WI38 (cell line): ENCODE measurements around the gene C1orf35.
A peak's percentile ranks its signal among the peaks of the same experiment; 100 is the strongest.

Experiments used
- H3K4me3 ChIP-seq: 2 replicates; pipeline ENCODE4 v1.5.1; 2011; ENCODE audit warnings: low read depth, mild to moderate bottlenecking, control low read depth, low read length
- TF ChIP-seq, protein P1 (sequence below): IDR thresholded peaks from 2 replicates; pipeline ENCODE4 v1.5.1; 2012; ENCODE audit warnings: low read depth, mild to moderate bottlenecking, control low read depth, low read length

C1orf35 gene

DNA sequence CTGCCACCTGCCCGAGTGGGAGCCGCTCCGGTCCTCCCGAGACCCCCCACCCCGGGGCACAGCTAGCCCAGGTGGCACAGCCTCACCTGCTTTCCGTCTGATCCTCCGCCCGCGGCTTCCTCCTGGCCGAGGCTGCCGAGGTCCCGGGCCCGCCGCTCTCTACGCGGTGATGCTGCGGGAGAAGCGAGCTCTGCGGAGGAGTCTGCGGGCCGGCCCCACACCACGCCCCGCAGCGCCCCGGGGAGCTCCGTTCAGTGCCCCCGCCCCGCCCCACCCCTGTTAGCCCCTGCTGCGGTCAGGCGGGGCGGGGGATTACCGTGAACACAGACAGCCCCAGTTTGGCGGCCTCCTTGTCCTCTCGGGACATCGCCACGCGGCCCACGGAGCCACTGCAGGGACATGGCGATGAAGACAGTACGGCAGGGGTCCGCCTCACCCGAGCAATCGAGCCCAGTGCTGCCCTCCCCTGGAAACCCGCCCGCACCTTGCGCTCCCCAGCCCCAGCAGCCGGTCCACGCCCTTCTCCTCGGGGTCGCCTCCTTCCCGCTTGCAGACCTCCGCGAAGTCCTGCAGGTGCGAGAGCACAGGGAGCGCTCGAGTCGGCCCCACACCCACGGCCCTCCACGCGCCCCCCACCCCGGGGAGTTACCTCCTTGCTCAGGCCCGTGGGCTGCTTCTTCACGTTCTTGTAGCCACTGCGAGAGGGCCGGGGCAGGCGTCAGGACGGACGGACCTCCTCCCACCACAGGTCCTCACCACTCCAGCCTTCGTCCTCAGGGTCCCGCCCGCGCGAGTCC lies 933 bp downstream of the C1orf35 start:
- TF ChIP-seq, protein P1, sequence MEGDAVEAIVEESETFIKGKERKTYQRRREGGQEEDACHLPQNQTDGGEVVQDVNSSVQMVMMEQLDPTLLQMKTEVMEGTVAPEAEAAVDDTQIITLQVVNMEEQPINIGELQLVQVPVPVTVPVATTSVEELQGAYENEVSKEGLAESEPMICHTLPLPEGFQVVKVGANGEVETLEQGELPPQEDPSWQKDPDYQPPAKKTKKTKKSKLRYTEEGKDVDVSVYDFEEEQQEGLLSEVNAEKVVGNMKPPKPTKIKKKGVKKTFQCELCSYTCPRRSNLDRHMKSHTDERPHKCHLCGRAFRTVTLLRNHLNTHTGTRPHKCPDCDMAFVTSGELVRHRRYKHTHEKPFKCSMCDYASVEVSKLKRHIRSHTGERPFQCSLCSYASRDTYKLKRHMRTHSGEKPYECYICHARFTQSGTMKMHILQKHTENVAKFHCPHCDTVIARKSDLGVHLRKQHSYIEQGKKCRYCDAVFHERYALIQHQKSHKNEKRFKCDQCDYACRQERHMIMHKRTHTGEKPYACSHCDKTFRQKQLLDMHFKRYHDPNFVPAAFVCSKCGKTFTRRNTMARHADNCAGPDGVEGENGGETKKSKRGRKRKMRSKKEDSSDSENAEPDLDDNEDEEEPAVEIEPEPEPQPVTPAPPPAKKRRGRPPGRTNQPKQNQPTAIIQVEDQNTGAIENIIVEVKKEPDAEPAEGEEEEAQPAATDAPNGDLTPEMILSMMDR, result no peak
- peak overlapping the region; percentile 82 for H3K4me3 ChIP-seq

DNA sequence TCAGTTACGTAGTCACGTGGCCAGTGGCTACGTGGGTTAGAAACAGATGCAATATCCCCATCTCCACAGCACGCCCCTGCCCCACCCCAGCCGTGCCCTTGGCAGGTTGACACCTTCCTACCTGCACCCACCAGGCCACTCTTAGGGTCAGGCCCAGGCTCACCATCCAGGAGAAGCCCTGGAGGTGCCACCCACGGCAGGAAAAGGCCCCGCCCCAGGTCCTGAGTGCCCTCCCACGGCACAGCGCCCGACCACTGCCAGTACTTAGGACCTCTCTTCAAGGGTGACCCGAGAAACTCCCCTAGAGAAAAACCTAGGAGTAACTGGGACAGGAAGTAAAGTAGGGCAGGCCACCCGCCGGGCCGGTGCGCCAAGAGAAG lies 1.5 kb downstream of the C1orf35 start:
- H3K4me3 ChIP-seq, result peak overlapping the region; percentile 82
- TF ChIP-seq, protein P1, result no peak

GRCh38 chr1:228100822-228101613 lies 2.1 kb downstream of the C1orf35 start:
- TF ChIP-seq, protein P1, result no peak
- no peak overlapping the region for H3K4me3 ChIP-seq

DNA sequence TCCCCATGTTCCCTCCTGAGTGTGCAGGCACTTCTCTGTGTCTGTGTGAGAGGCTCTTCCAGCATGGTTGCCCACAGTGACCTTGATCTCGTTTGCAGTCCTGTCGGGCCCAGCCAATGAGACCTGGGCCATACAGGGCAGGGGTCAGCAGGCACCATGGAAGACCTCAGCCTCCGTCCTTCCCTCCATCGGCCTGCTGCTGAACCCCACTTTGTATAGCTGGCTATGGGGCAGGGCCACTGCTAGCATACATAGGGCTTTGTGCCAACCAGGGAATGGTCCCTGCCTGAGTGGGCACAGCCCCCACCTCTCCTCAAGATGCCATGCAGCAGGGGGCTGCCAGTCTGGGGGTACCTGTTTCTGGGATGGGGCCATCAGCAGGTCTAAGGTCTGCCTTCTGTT lies 3.8 kb downstream of the C1orf35 start:
- TF ChIP-seq, protein P1, result no peak
- H3K4me3 ChIP-seq, result no peak overlapping the region

GRCh38 chr1:228098323-228098931 lies 4.7 kb downstream of the C1orf35 start:
- TF ChIP-seq, protein P1, result no peak
- H3K4me3 ChIP-seq, result no peak overlapping the region

- TF ChIP-seq, protein P1, result no peak
- no peak overlapping the region for H3K4me3 ChIP-seq
These were observed 5.6 kb downstream of the C1orf35 start for GRCh38 chr1:228097333-228098081.
